Transverse colon (tissue), 4 donors: ENCODE measurements around the gene KCNJ11. TPM values are rescaled to one million over a fixed set of nuclear protein-coding genes. Genes with fewer than 3 reads are reported as not detected.

Experiments
- DNase-seq: peaks from one replicate; pipeline ENCODE4 v3.0.0-alpha.2; 2019
- H3K27ac ChIP-seq, 4 donors: fragments of 200-600 bp; sonication (generic); 2 replicates each; pipeline ENCODE4 v1.5.1; 2016 to 2018; ENCODE audit warnings: inconsistent platforms in 4 of 4
- H3K27me3 ChIP-seq: fragments of 200-600 bp; sonication (generic); 2 replicates; pipeline ENCODE4 v1.5.1; 2017; ENCODE audit warnings: inconsistent platforms
- H3K36me3 ChIP-seq, 4 donors: fragments of 200-600 bp; sonication (generic); 2 replicates each; pipeline ENCODE4 v1.5.1; 2017 to 2019; ENCODE audit warnings: inconsistent platforms in 4 of 4
- H3K4me1 ChIP-seq, 4 donors: fragments of 200-600 bp; sonication (generic); 2 replicates each; pipeline ENCODE4 v1.5.1; 2017 to 2020; ENCODE audit warnings: inconsistent platforms in 4 of 4
- H3K4me3 ChIP-seq, 4 donors: fragments of 200-600 bp; sonication (generic); 1 replicate in 1 of 4; 2 replicates in 3 of 4; pipeline versions ENCODE4 v1.5.1 to v1.6.1; 2017 to 2019; ENCODE audit warnings: inconsistent platforms in 4 of 4
- H3K9me3 ChIP-seq, 2 donors: fragments of 200-600 bp; sonication (generic); 2 replicates each; pipeline ENCODE4 v1.5.1; 2017 to 2019; ENCODE audit warnings: inconsistent platforms in 2 of 2
- CTCF ChIP-seq, 5 experiments: fragments of 200-600 bp in 3 of 5; fragments of 450-650 bp in 2 of 5; sonication (generic) in 3 of 5; IDR thresholded peaks; 1 replicate in 2 of 5; 2 replicates in 3 of 5; pipeline ENCODE4 v1.5.1; 2016 to 2017; ENCODE audit warnings: antibody characterized with exemption in 5 of 5, inconsistent platforms in 3 of 5, mild to moderate bottlenecking in 2 of 5, moderate library complexity in 1 of 5
- EP300 ChIP-seq: sonication (generic); formaldehyde crosslinking; IDR thresholded peaks from one replicate; pipeline ENCODE4 v1.6.1; 2017; ENCODE audit warnings: antibody characterized with exemption, low read depth
- POLR2A ChIP-seq: fragments of 450-650 bp; IDR thresholded peaks from one replicate; pipeline ENCODE4 v1.6.1; 2016; ENCODE audit warnings: antibody characterized with exemption, mild to moderate bottlenecking, moderate library complexity
- POLR2AphosphoS5 ChIP-seq, 3 donors: sonication (generic); formaldehyde crosslinking; IDR thresholded peaks; one replicate each; pipeline ENCODE4 v1.6.1; 2016; ENCODE audit warnings: antibody characterized with exemption in 3 of 3
- WGBS, 2 donors: methylation state at CpG; one replicate each; pipeline ENCODE4 v1.1.5; 2018; ENCODE audit warnings: low coverage in 1 of 2; 5-methylcytosine and 5-hydroxymethylcytosine counted together
- in situ Hi-C, 4 donors: fragments of 200-750 bp; cut with MboI; loops; one replicate each; pipeline versions ENCODE4 v1.15.0 to v1.15.1; 2017; ENCODE audit warnings: low sequenced_read_pairs in 3 of 4, low pct_ligation_motif_present in 1 of 4, low pct_unique_long_range_greater_than_20kb in 1 of 4
- intact Hi-C: fragments of 100-400 bp; cut with DNase I; formaldehyde crosslinking; loops from one replicate; pipeline ENCODE4 v1.15.1; 2023; ENCODE audit warnings: low total_unique reads
- total RNA-seq, 4 donors: library from RNA; depleted of rRNA; stranded (reverse); fragments of >200 nt; gene quantifications; one replicate each; pipeline ENCODE4 v1.1.0, GENCODE V29; 2016

The KCNJ11 gene
- total RNA-seq, 4 donors from 2014 or later, result 1.3 to 135 (median 3.5) TPM; not detected in 1

- TF ChIP-seq CTCF (IDR thresholded peaks at IDR 0.05), result no peak
- TF ChIP-seq EP300, result no peak
- no peak for TF ChIP-seq POLR2AphosphoS5 (IDR thresholded peaks at IDR 0.05)
- TF ChIP-seq POLR2A, result no peak
- Histone ChIP-seq H3K36me3 (no peaks in the 10 kb centered on the region), H3K4me3 (no peak overlapping the region), H3K27ac (no peak overlapping the region), H3K9me3 (no peaks in the 10 kb centered on the region), H3K27me3 (no peaks in the 10 kb centered on the region), H3K4me1 (no peaks in the 10 kb centered on the region)
- DNase-seq, result no peak
- in situ Hi-C loops, result no loop called here
- WGBS, 2 donors, result 84% methylated on average over 6 of the region's 6 CpGs; no CpG with 5 or more reads in 1 of the 2 donors
- intact Hi-C loops, result no loop called here
Observed at GRCh38 chr11:17395978-17396377, 7.5 kb upstream of the KCNJ11 start.

GRCh38 chr11:17395554-17395961 lies 7.1 kb upstream of the KCNJ11 start:
- no peak for DNase-seq
- intact Hi-C loops, result no loop called here
- Histone ChIP-seq H3K9me3 (no peaks in the 10 kb centered on the region), H3K4me1 (no peaks in the 10 kb centered on the region), H3K27ac (no peak overlapping the region), H3K27me3 (no peaks in the 10 kb centered on the region), H3K36me3 (no peaks in the 10 kb centered on the region), H3K4me3 (no peak overlapping the region)
- in situ Hi-C loops, result no loop called here
- 87% methylated on average over 20 of the region's 20 CpGs; no CpG with 5 or more reads in 1 of the 2 donors for WGBS, 2 donors
- TF ChIP-seq EP300 (no peak), CTCF (IDR thresholded peaks at IDR 0.05) (no peak), POLR2A (no peak), POLR2AphosphoS5 (IDR thresholded peaks at IDR 0.05) (no peak)

- Histone ChIP-seq H3K4me3 (no peak overlapping the region), H3K27ac (no peak overlapping the region), H3K9me3 (no peaks in the 10 kb centered on the region), H3K36me3 (no peaks in the 10 kb centered on the region), H3K4me1 (peaks cover 0 to 2% (median 0%) of the 10 kb centered on the region in 4 donors), H3K27me3 (no peaks in the 10 kb centered on the region)
- intact Hi-C loops (no loop called here), in situ Hi-C loops (loop anchor here in 1 of 4 donors (5.0 kb wide), 1 partner anchor 107 kb away; no protein-coding TSS in a partner anchor)
- DNase-seq, result no peak
- TF ChIP-seq EP300 (no peak), POLR2AphosphoS5 (IDR thresholded peaks at IDR 0.05) (no peak), CTCF (IDR thresholded peaks at IDR 0.05) (no peak), POLR2A (no peak)
- 82% methylated on average over 10 of the region's 10 CpGs; no CpG with 5 or more reads in 1 of the 2 donors for WGBS, 2 donors
Observed at GRCh38 chr11:17394743-17395390, 6.4 kb upstream of the KCNJ11 start.

GRCh38 chr11:17393472-17393871 lies 5.0 kb upstream of the KCNJ11 start:
- WGBS, 2 donors, result 95% methylated on average over 6 of the region's 6 CpGs; no CpG with 5 or more reads in 1 of the 2 donors
- no peak for DNase-seq
- no peak for TF ChIP-seq CTCF (IDR thresholded peaks at IDR 0.05)
- no peak for TF ChIP-seq POLR2A
- no peaks in the 10 kb centered on the region for H3K27me3 ChIP-seq
- H3K4me3 ChIP-seq, result no peak overlapping the region
- H3K36me3 ChIP-seq, result no peaks in the 10 kb centered on the region
- H3K27ac ChIP-seq, result no peak overlapping the region
- H3K9me3 ChIP-seq, result no peaks in the 10 kb centered on the region
- peaks cover 0 to 3% (median 3%) of the 10 kb centered on the region in 4 donors for H3K4me1 ChIP-seq
- intact Hi-C loops, result no loop called here
- in situ Hi-C loops, result loop anchor here in 1 of 4 donors (5.0 kb wide), 1 partner anchor 109 kb away; no protein-coding TSS in a partner anchor
